Measurements from ENCODE around the gene GPR108.

GPR108 gene

DNA sequence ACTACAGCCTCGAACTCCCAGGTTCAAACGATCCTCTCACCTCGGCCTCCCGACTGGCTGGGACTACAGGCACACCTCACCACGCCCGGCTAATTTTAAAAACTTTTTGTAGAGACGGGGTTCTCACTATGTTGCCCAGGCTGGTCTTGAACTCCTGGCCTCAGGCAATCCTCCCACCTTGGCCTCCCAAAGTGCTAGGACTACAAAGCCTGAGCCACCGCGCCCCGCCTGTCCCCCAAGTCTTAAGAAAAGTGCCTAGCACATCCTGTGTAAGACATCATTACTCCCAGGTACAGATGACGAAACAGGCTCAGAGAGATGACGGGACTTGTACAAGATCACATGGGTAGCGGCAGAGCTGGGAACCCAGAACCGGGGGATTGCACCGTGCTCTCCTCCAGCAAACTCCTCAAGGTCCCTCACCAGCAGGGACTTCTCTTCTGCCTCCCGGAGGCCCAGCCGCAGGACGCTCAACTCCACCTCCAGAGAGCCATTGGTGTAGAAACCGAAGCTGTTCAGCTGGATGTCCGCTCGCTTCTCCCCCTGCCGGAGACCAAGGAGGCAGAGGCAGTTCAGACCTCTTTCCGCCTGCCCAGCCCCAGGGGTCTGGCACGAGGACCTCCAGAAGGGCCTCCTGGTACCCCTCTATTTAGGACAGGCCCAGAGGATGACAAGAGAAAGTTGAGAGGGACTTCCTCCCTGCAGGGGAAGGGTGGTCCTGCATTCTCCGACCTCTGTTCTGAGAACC is 1.0 kb downstream of the GPR108 start:
- no peak for FAIRE-seq

DNA sequence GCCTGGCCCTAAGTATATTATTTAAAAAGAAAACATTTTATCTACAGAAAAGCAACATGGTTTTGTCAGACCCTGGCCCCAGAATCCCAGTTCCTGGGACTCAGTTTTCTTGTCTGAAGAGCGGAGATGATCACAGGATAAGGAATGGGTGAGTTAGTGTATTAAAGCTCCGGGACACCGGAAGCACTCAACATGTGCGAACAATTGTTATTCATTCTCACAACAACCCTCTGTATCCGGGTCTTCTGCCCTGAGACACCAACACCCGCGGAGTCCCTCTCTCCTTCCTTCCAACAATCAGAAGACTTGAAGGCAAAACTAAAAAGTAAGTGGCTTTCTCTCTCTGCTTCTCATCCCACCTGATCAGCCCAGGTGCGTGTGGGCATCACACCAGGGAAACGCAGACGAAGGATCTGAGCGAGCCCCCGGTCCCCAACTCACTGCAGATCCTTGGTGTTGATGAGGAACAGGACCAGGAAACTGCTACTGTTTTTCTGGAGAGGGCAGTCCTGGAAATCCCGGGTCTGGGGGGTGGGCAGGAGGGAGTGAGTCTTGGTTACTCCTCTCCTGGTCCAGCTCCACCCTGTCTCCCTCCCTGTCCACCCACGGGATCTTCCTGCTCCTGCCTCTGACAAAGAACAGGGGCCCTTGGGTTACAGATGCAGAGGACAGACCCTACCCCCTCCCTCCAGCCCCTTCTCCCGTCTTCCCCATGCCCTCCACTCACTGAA is 2.0 kb downstream of the GPR108 start:
- no peak for FAIRE-seq

DNA sequence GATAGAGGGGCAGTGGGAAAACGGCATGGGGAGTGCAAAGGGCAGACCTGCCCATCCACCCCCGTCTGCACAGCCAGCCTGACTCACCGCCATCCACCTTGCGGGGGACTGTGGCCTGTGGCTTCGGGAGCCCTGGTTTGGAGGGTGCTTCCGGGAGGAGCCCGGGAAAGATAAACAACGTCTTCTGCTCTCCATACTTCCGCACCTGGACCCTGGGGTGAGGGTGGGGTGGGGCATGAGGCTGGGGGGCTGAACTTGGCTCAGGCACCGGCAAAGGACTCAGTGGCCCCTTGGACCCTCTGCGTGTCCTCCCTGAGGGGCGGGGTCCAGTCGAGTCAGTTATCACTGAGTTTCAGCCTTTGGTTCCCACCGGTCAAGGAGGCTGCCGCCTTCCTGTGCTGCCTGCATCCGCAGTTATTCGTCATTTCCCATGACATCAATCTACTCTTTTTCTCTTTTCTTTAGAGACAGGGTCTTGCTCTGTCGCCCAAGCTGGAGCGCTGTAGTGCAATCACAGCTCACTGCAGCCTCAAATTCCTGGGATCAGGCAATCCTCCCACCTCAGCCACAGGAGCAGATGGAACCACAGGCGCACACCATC is 3.2 kb downstream of the GPR108 start:
- no peak for FAIRE-seq

DNA sequence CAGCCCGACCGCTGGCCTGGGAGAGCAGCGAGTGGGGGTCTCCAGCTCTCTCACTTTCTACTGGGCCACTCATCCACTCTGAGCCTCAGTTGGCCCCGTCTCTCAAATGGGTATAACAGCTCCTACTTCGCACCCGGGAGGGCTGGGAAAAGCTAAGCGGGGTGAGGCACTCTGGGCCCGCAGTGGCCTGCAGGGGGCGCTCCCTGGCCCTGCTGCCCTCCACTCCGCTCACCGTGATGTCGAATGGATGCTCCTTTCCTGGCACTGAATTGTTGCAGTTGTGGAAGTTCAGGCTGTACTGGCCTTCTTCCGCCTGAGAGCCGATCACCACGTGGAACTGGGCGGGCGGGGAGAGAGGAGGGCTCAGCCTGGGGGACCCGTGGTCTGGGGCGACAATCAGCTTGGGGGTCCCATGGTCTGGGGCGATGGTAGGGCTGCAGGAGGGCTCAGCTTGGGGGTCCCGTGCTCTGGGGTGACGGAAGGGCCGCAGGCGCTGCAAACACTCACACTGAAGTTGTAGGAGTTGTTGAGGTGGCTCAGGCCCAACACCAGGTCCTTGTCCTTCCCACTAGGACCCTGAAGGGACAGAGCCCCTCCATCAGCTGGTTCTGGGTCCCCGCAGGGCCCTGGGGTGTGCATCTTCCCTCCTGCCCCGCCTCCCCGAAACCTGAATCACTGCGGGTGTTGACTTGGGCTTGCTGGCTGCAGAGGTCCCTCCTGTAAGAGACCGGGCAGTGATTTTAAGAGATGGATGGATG is 3.9 kb downstream of the GPR108 start:
- FAIRE-seq = no peak

DNA sequence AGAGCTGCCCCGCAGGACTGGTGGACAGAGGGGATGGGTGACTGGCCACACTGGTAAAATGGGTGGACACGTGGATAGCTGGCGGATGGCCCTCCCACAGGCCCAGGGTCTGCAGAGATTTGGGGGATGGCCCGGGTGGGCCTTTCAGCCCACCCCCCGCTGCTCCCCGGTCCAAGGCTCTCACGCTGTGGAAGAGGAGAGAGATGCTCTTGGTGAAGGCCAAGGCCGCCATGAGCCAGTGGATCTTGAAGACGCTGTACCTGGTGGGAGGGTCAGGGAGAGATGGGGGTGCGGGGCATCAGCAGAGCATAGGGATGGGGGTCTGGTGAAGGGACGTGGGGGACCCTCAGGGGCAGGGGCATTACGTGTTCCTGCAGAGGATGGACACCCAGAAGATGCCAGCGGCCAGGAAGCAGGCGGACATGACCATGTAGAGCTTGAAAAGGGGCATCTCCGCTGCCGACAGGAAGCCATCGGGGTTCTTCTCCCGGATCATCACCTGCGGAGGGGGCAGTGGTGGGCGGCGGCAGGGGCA is 4.5 kb downstream of the GPR108 start:
- no peak for FAIRE-seq

DNA sequence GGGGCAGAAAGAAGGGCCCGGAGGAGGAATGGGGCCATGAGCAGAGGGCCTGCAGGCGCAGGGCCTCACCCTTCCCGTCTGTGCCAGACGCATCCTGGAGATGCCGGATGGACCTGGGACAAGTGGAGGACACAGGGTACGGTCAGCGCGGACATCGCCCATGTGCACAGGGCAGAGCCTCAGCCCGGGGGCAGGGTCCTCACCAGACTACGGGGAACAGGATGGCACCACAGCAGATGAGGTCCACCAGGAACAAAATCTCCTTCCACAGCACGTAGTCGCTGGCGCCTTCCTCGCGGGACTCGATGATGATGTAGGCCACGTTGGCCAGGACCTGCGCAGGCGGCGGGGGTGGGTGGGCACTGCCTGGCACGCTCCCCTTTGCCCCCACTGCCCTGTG is 5.6 kb downstream of the GPR108 start:
- no peak for FAIRE-seq

DNA sequence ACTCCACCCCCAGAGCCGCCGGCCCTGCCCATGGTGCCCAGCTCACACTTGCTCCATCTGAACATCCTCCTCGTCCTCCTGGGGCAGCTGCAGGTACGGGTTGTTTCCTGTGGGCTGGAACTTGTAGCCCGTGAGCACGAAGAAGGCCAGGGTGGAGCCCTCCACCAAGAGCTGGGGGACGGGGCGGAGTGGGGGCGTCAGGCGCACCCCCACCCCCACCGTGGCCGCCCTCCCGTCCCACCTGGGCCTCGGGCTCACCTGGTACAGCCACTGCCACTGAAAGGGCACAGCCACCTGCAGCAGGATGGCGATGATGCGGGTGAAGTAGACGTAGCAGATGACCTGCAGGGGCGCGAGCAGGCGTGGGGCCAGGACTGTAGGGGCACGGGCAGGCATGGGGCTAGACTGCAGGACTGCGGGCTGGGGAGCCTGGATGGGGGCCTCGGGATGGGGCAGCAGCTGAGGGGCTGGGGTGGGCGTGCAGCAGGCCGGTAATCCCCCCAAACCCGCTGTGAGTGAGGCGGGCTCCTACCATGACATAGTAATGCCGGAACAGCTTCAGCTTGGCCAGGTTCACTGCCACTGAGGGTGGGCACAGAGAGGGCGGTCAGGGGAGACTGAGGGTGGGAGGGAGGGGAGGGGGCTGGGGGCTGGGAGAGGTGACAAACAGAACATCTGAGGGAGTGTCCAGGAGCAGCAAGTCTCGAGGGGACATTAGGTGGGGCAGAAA is 6.3 kb downstream of the GPR108 start:
- FAIRE-seq = no peak

DNA sequence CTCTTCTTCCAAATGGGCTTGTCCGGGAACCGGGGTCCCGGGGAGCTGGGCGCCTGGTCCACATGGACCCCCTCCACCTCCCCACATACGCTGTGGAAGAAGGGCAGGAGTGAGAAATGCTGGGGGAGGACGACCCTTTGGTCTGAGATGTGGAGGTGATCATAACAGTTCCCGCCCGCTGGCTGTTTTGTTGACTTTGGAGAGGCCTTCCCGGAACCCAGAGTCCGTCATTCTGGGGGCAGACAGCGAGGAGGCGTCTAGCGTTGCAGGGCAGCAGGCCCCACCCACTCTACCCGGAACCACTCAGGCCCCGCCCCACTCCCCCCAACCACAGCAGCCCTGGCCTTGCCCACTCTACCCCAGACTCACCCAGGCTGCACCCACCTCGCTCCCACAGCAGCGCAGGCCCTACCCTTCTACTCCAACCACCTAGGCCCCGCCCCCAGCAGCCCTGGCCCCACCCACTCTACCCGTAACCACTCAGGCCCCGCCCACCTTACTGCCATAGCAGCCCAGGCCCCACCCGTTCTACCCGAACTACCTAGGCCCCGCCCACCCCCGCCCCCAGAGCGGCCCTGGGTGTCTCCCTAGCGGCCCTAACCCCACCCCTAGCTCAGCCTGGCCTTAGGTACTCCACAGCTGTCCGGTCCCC is 7.1 kb downstream of the GPR108 start:
- FAIRE-seq = no peak

DNA sequence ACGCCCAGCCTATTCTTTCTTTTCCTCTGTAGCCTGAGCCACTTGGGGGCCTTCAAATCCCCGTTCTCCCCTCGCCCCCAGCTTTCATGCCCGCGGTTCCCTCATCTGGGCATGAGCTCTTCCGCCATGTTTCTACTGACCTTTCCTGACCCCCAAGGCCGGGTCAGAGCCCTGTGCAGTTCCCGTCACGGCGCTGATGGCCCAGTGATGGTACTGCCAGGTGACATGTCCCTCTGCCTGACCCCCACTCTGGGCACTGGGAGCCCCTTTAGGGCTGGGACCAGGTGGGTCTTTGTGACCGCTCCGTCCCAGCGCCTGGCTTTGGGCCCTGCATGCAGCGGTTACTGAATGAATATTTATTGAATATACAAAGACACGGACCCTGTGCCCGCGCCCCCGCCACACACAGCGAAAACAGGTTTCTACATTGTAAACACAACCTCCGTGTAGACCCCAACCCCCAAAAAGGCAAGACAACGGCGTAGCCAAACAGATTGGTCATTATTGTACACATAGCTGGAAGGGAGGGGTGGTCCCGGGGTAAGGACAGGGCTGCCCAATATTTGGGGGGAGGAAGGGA is 7.7 kb downstream of the GPR108 start:
- no peak for FAIRE-seq

DNA sequence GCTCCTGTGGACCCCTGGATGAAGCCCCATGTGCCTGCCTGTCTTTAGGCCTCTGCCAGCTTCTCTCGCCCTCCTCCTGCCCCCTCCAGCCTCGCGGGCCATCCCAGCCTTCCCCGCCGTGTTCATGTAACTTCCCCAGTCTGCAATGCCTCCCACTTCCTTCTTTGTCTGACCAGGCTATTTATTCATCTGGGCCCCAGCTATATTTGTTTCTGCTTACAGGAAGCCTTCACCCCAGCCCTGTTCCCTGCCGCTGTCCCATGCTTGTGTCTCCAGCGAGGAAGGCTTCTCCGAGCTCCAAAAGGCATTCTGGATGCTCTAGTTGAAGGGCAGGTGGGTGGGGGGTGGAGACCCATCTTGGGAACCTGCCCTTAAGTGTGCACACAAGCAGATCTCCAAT is 9.0 kb downstream of the GPR108 start:
- FAIRE-seq = no peak

DNA sequence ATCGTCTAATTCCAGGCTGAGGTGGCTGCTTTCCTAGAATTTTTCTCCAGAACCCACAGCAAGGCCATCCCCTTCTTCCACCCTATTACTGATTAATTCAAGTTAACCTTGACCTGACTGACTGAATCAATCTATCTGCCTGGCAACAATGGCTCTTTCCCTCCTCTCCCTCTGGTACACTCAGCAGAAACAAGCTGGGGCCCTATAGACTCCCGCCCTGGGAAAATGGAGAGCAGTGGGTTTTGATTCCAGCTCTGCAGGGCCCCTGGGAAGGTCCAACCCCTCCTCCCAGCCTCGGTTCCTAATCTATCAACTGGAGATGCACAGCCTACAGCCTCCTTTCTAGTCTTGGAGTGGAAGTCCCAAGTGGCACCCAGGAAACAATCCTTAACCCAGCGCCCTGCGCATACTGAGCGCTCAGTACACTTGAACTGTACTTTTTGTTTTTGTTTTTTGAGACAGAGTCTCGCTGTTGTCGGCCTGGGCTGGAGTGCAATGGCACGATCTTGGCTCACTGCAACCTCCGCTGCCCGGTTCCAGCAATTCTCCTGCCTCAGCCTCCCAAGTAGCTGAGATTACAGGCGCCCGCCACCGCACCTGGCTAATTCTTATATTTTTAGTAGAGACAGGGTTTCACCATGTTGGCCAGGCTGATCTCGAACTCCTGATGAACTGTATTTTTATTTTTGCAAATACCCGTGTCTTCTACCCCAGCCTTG is 11.7 kb downstream of the GPR108 start:
- FAIRE-seq = no peak

DNA sequence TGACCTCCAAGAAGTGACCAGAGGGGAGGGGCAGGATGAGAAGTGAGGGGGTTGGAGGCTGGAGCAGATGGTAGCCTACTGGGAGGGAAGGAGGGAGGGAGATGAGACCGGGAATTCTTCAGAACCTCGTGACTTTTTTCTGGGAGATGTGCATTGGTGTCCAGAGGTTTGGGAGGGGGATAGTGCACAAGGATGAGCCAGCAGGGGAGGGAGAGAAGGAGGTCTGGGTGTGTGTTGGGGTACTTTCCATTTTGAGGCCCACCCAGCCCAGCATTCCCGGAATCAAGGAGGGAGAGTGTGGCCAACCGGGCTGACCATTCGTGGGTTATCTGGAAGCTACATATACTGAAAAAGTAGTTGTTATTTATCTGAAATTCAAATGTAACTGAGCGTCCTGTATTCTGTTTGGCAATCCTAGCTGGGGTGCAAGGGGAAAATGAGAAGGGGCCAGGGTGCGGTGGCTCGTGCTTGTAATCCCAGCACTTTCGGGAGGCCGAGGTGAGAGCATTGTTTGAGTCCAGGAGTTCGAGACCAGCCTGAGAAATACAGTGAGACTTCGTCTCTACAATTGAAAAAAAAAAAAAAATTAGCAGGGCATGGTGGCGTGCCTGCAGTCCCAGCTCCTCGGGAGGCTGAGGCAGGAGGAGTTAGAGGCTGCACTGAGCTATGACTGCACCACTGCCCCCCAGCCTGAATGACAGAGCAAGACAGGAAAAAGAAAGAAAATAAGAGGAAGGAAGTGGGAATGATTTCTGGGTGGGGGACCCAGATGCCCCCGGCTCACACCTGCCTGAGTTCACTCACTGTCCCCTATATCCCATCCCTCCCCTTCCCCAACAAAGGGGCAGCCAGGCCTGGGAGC is 12.5 kb downstream of the GPR108 start:
- no peak for FAIRE-seq

DNA sequence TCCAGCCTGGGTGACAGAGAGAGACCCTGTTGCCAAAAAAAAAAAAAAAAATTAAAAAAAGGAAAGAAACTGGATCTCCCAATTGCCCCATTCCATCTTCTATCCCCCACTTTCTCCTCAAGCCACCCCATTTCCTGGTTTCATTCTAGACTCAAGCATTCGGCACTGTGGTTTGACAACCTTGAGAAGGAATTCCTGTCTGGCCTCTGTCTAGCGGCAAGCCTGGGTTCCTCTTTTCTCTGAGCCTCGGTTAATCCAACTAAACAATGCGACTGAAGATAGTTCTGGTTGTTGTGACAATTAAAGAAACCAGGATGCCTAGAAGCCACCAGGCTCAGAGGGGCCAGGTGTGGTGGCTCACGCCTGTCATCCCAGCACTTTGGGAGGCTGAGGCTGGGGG is 13.6 kb downstream of the GPR108 start:
- no peak for FAIRE-seq

DNA sequence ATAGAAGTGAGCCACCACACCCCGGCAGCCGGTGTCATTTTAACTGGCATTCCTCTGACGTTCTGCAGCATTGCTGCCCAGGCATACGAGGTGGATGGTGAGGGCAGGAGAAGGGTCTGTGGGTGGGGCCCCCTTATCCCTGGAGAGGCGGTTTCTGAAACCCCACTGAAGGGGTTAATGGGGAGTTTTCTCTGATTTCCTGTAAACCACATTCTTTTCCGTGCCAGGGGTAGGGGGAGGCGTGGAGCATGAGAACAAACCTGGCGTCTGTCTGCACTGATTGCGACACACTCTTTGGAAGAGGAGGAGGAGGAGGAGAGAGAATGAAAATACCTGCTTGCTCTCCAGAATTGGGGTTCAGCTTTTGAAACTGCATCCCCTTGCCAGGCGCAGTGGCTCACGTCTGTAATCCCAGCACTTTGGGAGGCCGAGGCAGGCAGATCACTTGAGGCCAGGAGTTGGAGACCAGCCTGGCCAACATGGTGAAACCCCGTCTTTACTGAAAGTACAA is 14.2 kb downstream of the GPR108 start:
- FAIRE-seq = no peak

DNA sequence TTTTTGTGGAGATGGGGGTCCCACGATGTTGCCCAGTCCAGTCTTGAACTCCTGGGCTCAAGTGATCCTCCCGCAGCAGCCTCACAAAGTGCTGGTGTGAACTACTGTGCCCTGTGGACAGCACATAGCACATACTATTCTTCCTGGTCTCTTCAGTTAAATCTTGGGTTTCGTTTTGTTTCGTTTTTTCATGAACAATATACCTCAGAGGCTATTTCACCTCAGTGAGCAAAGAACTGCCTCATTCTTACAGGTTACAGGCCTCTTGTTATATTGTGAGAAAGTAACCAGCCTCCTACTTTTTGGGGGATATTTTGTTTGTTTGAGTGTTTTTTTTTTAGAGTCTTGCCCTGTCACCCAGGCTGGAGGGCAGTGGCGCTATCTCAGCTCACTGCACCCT is 15.6 kb downstream of the GPR108 start:
- FAIRE-seq = no peak

DNA sequence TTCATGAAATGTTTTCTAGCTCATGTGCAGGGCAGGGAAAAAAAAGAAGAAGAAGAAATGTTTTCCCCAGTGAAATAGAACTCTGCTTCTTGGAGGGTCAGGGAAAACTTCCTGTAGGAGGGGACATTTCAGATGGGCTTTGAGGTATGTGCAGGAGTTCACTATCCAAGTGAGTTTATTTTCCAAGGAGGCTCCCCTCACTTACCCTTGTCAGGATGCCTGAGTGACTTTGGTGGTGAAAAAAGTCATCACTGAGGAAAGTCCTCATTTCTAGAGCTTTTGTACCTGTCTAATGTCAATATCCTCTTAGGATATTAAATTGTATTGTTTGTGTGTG is 16.3 kb downstream of the GPR108 start:
- no peak for FAIRE-seq

DNA sequence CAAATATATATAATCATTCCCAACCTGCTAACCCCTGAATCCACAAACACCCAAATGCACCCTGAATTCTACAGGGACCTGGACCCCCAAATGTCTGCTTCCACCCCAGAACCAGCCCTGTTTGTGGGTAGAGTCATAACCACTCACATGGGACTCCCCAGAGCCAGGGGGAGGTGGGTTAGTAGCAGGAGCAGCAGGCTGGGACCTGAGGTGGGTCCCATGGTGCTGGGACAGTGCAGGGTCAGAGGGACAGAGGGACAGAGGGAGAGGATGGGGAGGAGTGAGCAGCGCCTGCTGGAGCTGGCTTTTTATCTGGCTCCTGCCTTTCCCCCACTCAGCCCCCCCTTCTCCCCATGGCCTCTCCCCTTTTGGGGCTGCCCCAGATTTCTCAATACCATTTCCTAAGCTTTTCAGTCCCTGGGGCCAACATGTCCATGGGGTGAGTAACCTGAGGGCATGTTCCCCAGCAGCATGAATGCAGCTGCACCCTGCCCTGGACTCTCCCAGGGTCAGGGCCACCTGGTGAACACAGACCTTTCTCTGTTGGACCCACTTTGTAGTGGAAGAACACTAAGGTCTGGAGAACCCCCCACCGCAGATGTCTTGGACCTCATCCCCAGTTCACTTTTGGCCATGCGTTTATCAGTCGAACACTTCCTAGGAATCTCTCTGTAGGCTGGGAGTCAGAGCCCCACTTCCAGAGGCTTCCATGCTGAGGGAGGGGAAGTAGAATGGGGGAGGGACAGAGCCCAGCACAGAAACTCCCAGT is 16.8 kb downstream of the GPR108 start, which contains the start of gene C3:
Gene C3, minus strand, starts transcription at position 282 of the 769 bp plus-strand sequence. Its CDS starts 61 bp downstream, at position 221.
- FAIRE-seq = no peak

DNA sequence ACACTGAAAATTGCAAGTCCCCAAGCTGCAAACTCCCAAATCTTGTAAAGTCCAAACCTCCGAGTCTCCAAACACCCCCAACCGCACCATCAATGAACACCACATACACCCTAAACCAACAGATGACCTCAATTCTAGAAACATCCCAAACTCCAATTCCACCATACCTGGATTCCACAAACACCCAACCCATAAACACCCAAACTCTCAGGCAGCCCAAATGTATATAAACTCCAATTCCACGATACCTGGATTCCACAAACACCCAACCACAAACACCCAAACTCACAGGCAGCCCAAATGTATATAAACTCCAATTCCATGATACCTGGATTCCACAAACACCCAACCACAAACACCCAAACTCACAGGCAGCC is 17.4 kb downstream of the GPR108 start:
- FAIRE-seq = no peak

DNA sequence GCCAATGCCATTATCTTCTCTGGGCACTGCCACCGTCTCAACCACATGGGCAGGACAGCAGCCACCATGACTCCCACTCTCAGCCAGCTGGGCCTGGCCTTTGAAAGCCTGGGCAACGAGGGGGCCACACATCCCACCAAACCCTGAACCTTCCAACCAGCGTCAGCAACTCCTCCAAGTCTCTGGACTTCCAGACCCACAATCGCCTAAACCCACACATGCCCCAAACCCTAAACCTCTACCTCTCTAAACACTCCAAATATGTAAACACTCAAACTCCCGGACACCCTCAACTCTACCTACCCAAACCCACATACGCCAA is 17.9 kb downstream of the GPR108 start:
- no peak for FAIRE-seq

All from colon (tissue), 2 donors.